GM12873 (cell line): ENCODE results near the gene WSCD1.

Experiments used
- TF ChIP-seq, protein P1 (sequence below): IDR thresholded peaks from 2 replicates; pipeline ENCODE4 v1.5.1; 2012; ENCODE audit warnings: low read depth, mild to moderate bottlenecking, moderate library complexity, low read length, control low read depth; ENCODE audit not compliant: insufficient read depth; ENCODE audit errors: missing control alignments

Gene WSCD1

GRCh38 chr17:6069539-6070429 lies at the start of gene WSCD1:
Gene WSCD1, plus strand, starts transcription at chr17:6070379. Its CDS starts 10,280 bp downstream, at chr17:6080659.
- TF ChIP-seq, protein P1, sequence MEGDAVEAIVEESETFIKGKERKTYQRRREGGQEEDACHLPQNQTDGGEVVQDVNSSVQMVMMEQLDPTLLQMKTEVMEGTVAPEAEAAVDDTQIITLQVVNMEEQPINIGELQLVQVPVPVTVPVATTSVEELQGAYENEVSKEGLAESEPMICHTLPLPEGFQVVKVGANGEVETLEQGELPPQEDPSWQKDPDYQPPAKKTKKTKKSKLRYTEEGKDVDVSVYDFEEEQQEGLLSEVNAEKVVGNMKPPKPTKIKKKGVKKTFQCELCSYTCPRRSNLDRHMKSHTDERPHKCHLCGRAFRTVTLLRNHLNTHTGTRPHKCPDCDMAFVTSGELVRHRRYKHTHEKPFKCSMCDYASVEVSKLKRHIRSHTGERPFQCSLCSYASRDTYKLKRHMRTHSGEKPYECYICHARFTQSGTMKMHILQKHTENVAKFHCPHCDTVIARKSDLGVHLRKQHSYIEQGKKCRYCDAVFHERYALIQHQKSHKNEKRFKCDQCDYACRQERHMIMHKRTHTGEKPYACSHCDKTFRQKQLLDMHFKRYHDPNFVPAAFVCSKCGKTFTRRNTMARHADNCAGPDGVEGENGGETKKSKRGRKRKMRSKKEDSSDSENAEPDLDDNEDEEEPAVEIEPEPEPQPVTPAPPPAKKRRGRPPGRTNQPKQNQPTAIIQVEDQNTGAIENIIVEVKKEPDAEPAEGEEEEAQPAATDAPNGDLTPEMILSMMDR, result no peak

DNA sequence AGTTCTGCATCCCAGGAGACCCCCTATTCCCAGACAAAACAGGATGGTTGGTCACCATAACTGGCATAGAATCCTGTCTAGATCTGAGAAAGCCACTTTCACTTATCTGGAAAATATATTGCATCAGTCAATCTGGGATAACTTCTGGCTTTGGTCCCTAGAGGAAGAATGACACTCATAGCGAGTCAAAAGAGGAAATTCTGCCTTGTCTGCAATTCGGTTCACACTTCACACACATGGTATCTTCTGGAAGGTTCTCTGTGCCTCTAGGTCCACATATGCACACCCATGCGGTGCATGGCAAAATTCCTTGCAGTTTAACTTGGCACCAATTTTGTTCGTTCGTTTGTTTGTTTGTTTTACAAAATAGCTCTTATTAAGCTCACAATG lies 49.2 kb upstream of the WSCD1 start:
- TF ChIP-seq, protein P1, result no peak

- TF ChIP-seq, protein P1, result no peak
These were observed 48.6 kb upstream of the WSCD1 start for GRCh38 chr17:6021627-6022026.

GRCh38 chr17:6023036-6023831 lies 46.9 kb upstream of the WSCD1 start:
- TF ChIP-seq, protein P1, result no peak

DNA sequence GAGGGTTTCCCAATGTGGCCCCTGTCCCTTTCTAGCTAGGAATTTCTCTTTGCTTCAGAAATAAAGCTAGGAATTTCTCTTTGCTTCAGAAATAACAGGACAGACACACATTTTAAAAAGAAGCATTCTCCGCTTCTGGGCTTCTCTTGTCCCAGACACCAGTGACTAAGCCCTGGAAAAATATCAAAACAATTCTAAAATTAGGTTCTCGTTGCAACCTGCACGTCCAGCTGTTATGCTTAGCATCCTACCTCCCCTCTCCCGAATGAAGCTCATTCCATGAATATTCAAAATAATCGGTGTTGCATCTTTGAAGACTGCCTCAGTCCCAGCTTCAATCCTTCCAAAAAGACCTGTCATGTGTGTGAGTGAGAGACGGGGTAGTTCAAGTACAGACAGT lies 45.6 kb upstream of the WSCD1 start:
- TF ChIP-seq, protein P1, result no peak

DNA sequence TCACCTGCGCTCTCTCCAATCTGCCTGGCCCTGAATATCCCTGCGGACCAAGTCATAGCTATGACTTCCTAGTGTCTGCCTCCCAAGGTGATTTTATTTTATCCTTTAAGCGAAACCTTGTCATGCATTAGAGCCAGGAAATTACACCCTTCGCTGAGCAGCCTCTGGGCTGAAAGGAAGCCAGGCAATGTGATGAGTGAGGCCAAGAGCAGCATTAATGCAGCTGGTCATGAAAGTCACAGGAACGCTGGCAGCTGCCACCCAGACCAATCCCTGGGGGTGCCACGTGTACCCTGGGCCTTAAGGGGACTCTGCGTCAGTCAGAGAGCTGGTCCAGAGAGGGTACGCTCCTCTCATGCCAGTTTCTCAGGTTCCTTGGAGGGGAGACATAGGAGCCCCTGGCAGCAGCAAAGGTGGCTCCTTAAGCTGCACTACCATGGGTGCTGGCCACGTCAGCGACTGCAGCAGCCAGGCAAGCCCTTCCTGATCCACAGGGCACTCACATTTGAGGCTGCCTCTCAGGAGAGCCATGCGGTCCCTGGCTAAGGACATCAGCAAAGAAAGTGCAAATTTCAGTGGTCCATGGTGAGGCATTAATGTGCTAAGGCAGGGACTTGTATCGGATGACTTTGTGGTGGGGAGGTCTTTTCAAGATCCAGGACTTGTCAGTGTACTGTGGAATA lies 42.7 kb upstream of the WSCD1 start:
- TF ChIP-seq, protein P1, result no peak

- TF ChIP-seq, protein P1, result no peak
These were observed 41.9 kb upstream of the WSCD1 start for GRCh38 chr17:6028294-6028693.
